HG02884 (cell line): ENCODE data around the gene ATRNL1.

Experiments
- ATAC-seq: cut with Tn5 transposase; IDR thresholded peaks from one replicate; pipeline ENCODE4 v1.9.1; 2021; ENCODE audit warnings: mild to moderate bottlenecking, moderate library complexity; ENCODE audit not compliant: unreplicated experiment

The ATRNL1 gene

DNA sequence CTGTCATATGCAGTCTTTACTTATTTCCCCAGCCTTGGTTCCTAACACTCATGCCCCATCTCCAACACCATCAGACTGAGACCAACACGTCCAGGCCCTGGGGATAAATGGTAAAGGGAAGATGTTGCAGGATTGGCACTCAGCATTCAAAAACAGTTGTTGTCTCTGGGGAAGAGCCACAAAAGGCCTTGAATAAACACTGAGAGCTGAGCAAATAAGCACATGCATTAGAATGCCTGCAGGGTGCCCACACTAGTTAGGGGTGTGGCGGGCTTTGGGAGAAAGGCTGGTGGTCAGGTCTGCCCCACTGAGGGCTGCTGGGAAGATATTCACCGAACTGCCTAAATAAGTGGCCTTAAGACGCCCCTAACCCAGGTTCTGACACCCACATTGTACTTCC lies 788.9 kb downstream of the ATRNL1 start:
- ATAC-seq = no peak

- no peak for ATAC-seq
Measured at GRCh38 chr10:115883372-115883771, 790.2 kb downstream of the ATRNL1 start.

DNA sequence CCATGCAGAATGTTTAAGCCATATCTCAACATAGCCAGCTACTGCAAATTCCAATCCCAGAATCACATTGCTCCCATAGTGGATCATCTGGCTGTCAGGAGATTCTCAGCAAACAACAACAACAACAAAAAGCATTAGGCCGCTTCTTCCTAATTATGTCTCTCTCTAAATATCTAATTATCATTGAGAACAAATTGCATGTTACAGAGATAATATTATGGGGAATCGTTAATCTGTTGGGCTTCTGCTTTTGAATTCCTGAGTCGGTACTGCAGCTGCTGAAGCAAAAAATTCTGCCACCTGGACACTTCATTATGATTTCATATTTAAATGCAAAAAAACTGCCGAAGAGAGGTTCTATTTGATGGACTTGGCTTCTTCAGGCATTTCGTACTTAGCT lies 791.2 kb downstream of the ATRNL1 start:
- no peak for ATAC-seq

- ATAC-seq = no peak
Measured at GRCh38 chr10:115895166-115895565, 802.0 kb downstream of the ATRNL1 start.

DNA sequence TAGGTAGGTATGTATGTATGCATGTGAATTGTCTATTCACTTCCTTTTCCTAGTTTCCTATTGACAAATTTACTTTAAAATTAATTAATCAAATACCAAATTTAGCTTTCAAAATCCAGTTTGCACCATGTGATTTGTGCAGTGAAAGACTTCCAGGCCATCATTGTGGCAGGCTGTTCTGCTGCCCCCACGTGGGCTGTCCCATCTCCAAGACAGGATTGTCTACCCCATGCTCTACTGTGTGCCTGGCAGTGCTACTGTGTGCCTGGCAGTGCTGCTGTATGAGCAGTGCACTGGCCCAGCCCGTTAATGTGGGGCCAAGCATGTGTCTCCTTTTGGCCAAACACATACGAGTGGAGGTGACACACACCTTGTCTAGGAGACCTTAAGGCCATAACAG lies 805.1 kb downstream of the ATRNL1 start:
- no peak for ATAC-seq

DNA sequence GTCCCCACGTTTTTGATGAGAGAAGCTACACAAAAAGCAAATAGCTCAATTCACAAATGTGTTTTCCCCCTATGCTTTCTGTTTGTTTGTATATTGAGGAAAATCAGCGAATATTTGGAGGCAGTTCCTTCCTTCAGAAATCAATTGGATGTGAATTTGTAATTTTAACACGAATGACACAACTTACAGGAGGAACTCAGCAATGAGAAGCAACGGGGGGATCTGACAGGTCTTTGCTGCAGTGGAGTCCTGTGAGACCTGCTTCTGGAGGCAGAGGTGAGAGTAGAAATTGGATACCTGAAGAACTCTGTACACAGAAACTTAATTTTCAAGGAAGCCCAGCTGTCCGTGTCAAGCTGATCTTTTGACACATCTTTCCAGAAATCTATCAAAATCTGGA lies 809.4 kb downstream of the ATRNL1 start:
- ATAC-seq = no peak

- ATAC-seq = no peak
Measured at GRCh38 chr10:115903207-115903606, 810.0 kb downstream of the ATRNL1 start.

- no peak for ATAC-seq
Measured at GRCh38 chr10:115903845-115904244, 810.7 kb downstream of the ATRNL1 start.

DNA sequence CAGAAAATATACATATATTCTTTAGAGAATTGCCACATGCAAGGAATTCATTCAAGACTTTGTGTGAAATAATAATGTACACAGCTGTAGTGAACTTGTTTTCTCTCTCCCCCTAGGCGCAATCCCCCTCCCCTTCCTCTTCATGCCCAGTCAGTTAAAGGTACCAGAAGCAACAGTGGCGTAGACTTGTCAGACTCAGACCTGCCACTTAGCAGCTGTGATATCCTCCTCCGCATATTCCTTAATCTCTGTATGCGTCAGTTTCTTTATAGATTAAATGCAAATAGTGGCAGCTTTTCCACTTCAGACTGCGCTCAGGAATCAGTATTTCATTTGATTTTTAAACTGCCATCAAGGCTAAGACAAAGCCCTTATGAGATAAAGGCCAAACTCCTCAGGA lies 815.9 kb downstream of the ATRNL1 start:
- ATAC-seq = no peak

- no peak for ATAC-seq
Measured at GRCh38 chr10:115909962-115910731, 817.0 kb downstream of the ATRNL1 start.

GRCh38 chr10:115914475-115914874 lies 821.3 kb downstream of the ATRNL1 start:
- ATAC-seq = no peak

DNA sequence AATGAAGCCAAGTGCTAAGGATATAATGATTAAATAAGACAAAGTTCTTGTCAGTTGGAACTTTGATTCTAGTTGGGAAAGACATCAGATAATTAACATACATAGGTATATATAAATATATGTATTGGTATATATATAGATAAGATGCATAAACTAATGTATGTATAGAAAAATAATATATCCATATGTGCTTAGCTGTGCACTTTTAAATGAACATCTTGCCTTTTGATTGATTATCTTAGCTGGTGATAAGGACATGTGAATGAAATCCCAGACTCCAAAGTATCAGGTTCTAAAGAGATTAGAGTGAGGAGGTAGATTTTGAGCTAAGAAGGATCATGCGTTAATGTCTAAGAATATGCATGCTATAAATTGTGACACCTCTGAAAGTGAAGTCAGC lies 822.3 kb downstream of the ATRNL1 start:
- ATAC-seq = no peak

DNA sequence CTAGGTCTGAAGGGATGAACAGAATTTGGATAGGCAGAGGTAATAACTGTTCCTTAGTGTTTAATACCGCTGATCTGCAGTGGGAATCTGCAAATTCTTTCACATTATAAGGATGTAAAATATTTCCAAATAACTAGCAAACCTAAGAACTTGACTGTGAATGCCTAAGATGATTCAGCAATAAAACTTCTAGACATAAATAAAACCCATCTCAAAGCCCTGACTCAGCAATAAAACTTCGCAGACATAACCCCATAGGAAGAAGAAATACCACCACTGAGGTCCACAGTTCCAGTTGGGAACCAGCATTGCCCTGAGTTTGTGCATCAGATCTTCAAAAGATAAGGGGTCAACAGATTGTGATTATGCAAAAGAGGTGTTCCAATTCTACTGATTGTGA lies 825.6 kb downstream of the ATRNL1 start:
- no peak for ATAC-seq

DNA sequence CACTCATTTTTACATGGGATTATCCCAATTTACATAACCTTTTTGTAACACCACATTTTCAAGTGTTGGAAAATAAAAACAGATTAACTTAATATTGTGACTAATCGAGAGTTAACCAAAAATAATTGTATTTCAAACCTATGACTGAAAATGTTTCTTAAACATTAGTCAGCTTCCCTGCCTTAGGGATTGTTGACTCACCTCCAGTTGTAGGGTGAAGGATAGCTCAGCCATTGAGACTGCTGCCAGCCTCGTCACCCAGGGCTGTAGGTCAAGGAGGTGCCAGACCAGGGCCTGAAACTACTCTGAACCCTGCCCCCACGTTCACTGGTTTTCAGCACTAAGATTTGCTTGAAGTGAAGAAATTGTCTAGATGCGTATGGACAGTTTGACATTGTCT lies 828.6 kb downstream of the ATRNL1 start:
- ATAC-seq = no peak

- ATAC-seq = no peak
Measured at GRCh38 chr10:115931309-115931708, 838.1 kb downstream of the ATRNL1 start.

GRCh38 chr10:115932099-115932498 lies 838.9 kb downstream of the ATRNL1 start:
- ATAC-seq = no peak

DNA sequence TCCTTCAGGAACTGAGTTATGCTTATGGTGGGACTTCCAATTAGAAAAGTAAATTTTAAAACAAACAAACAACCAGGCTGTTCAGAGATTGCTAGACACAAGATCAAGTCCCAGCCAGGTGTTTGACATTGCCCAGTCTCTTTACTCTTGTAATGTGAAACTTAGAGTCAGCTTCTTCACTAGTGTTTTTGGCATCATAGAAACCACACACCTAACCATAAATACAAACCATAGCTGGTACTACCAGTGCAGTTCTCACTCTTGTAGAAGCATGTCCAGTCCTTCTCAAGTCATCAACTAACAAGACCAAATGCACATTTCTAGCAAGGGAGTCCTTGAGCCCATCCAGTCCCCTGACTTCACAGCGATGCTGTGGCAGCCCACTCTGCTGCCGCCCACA lies 839.9 kb downstream of the ATRNL1 start:
- ATAC-seq = no peak

DNA sequence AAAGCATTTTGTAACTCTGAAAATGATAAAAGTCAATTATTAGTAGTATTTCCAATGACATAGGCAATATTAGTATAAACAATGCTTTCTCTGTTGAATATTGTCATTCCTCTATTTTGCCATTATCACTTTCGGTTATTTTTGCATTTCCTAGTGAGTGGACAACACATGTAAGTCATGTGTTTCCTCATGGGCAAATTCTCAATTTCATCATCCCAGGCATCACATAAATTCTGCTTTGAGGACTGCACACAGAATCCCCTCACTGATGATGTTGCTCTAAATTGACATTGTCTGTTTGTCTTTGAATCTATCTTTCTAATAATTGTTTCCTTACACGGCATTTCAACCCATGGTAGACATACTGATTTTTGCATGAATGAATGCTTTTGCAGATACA lies 842.6 kb downstream of the ATRNL1 start:
- no peak for ATAC-seq

DNA sequence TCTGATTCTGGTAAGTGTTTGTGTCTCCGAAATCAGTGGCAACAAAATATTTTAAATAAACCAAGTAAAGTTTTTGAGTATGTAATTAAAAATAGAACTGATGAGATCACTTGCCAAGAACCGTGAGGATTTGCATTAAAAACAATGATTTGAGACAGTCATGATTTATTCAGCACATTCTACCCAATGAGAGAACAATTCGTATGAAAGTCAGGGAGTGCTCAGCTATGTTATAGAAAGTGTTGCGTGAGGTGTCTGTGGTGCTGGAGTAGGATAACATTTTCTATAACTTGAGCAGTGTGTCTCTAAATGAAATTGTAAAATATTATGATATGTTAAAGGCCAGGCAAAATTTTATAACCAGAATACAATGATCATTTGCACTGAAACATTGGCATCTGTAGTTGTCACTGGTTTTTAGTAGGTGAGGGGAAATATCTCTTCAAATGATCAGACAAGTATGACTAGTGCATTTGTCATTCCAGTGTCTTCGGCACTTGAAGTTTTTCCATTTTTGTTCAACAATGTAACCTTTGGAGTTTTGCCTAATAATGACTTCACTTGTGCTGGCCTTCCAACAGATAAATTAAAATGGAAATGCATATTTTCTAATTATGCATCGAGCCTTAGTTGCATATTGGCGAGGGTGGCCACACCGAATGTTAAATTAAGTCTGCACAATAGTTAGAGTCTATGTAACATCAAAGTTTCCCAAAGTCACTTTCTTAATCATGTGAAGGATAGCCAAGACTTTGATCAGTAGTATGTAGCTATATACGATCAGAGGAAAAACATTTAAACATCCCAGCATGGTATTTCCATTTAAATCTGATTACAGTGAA lies 844.0 kb downstream of the ATRNL1 start:
- ATAC-seq = no peak

- no peak for ATAC-seq
Measured at GRCh38 chr10:115937768-115938056, 844.5 kb downstream of the ATRNL1 start.

GRCh38 chr10:115939101-115939854 lies 846.1 kb downstream of the ATRNL1 start:
- ATAC-seq = no peak

DNA sequence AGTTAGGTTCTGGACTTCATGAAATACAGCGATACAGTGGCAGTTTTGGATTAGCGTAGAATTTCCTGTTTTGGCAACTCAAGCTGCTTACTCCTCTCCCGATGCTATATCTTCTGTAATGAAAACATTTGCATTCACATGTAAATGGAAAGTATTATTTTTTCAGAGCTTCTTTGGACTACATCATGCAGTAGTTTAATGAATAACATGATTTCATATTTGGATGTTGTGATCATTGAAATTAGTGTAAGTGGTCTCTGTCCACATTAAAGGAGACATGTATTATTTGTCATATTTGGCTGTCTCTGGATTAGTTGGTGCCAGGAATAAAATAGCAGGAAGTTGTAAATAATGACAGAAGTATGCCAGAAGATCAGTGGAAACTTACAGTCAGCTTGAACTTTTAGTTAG lies 848.2 kb downstream of the ATRNL1 start:
- no peak for ATAC-seq
